Raji (cell line): ENCODE results near the gene SPOP.

Experiments
- POLR2A ChIP-seq: IDR thresholded peaks from 2 replicates; pipeline ENCODE4 v1.6.1; 2011; ENCODE audit warnings: low read depth, low read length, control low read depth; ENCODE audit not compliant: insufficient read depth

Gene SPOP

DNA sequence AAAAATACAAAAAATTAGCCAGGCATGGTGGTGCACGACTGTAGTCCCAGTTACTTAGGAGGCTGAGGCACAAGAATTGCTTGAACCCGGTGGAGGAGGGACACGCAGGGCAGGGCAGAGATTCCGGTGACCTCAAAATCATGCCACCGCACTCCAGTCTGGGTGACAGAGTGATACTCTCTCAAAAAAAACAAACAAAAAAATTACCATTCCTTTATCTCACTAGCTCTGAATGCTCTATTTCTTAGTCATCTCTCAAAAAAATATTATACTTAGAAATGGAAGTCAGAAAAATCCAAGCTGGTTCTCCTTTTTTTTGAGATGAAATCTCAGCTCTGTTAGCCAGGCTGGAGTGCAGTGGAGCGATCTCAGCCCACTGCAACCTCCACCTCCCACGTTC lies 40.8 kb downstream of the SPOP start:
- TF ChIP-seq POLR2A: no peak

DNA sequence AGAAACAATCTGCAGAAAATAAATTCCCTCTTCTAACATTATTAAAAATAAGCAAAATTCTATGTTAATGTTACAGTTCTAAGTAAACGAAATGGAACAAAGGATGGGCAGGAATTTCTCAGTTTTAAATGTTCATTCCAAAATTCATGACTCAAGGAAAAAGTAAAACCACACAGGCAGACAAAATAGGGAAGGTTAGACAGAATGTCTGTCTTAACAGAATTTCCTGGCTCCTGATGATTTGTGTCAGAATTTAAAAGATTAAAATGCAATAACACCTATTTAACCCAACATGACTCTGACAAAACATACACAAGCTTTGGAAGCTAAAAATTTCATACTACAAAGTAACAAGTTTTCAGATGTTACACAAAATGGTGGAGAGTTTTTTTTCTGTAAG lies 42.8 kb downstream of the SPOP start:
- no peak for TF ChIP-seq POLR2A

DNA sequence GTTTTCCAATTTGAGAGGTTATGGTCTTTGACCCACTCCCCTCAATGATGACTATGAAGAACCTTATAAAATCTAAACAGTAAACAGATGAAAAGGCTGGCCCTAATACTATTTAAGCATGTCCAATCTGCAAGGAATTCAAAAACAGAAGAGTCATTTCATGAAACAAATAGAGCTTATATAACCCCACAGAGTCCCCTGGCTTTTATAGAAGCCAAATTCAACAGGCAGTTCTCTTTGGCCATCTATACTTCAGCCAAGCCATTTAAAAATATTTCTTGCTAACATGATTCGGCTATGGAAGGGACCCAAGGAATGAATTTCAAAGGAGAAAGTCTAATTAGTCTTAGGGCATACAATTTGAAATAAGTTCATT lies 43.4 kb downstream of the SPOP start:
- TF ChIP-seq POLR2A: no peak

- no peak for TF ChIP-seq POLR2A
These were observed 44.0 kb downstream of the SPOP start for GRCh38 chr17:49633762-49634484.

- no peak for TF ChIP-seq POLR2A
These were observed 44.6 kb downstream of the SPOP start for GRCh38 chr17:49633250-49633649.

- no peak for TF ChIP-seq POLR2A
These were observed 45.7 kb downstream of the SPOP start for GRCh38 chr17:49632201-49632600.

GRCh38 chr17:49631496-49631895 lies 46.4 kb downstream of the SPOP start:
- TF ChIP-seq POLR2A: no peak

DNA sequence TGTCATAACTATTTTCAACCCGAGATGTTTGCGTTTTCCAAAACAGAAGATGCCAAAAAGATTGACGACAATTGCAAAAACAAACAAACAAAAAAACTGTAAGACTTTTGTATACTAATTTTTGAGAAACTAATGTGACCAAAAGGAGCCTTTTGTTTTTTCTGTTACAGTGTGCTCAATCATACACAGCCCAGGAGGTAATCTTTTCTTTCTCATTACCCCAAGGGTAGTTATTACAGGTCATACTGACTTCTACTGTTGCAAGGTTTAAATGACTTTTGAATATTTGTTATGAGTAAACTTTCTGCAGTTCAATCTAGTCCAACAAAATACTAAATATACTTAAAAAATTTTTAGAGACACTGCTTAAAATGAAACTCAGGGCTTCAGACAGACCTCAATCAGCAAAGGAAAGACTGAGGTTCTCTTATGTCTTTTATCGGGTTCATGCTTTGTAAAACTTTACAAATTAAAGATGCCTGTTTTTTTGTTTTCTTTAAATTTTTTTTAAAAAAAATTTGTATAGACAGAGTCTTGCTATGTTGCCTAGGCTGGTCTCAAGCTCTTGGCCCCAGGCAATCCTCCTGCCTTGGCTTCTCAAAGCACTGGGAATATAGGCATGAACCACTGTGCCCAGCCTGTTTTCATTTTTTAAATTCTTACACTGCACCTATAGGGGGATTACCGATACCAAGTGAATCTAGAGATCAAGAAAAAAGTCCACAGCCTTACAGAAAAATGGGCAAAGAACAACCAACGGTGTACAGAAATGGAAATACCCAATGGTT lies 47.6 kb downstream of the SPOP start:
- no peak for TF ChIP-seq POLR2A

GRCh38 chr17:49629447-49629846 lies 48.5 kb downstream of the SPOP start:
- no peak for TF ChIP-seq POLR2A

- no peak for TF ChIP-seq POLR2A
These were observed 53.0 kb downstream of the SPOP start for GRCh38 chr17:49624896-49625295.

DNA sequence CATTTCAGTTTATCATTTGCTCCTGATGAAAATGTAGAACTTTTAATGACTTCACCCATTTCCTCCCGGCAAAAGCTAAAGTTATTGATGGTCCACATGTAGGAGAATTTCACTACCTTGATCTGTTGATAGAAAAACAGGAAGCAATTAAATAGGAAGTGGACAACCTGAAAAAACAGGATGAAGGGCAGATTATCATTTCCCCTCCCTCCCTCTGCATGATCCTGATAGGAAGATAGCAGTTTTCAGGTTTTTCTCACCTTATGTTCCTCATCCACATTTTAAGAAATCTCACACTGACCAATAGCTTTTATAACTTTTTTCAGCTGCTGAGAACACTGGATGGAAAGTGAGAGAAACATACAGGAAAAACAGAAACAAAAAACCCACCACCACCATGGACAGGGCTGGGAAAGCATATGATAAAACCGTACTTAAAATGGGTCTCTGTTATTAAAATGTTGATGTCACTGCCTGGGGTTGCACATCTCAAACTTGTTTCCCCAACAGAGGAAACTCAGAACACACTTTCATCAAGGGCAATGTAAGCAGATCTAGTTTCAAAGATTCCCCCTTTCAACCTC lies 55.9 kb downstream of the SPOP start:
- TF ChIP-seq POLR2A: no peak

- TF ChIP-seq POLR2A: no peak
These were observed 56.5 kb downstream of the SPOP start for GRCh38 chr17:49621420-49621819.

GRCh38 chr17:49618028-49618611 lies 59.8 kb downstream of the SPOP start:
- no peak for TF ChIP-seq POLR2A

DNA sequence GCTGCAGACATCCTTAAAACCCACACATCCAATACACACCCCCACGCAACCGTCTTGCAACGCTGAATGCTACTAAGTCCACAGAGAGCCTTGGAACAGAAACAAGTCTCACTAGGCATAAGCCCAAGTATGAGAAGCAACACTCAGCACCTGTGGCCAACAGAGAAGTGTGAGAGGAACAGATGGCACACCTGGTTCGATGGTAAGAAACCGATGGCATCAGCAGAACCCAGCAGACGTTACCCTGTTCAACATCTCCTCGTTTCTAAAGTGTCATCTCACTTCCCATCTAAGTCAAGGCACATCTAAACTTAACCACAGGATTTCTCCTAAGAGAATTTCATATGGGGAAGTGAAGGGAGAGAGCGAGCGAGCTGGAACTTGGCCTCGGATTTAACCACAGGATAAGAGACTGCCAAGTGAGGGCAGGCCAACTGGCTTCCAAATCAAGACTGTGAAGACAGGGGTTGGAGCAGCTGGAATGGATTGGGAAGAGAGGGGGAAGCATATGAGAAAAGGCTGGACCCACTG lies 61.2 kb downstream of the SPOP start:
- TF ChIP-seq POLR2A: no peak

DNA sequence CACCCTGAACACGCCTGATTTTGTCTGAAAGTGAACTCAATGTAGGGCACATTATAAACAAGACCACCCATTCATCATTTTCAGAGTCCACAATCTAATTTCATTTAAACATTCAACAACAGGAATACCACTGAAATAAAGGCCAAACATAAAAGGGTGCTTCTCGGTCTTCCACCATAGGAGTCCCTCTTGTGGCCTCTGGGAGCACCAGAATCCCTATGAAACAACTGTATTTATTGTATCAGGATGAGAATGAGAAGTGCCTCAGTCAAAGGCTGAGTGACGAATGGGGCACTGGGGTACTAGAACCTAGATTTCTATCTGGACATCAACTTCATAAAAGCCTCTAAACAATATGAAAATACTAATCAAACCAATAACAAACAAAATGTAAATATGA lies 61.8 kb downstream of the SPOP start:
- no peak for TF ChIP-seq POLR2A
